GM23248 (cell line): Measurements from ENCODE around the gene LOXL1.

Experiments used
- EZH2 ChIP-seq: fragments of 200-600 bp; sonication (generic); IDR thresholded peaks from 2 replicates; pipeline ENCODE4 v1.6.1; 2018; ENCODE audit warnings: antibody characterized with exemption, mild to moderate bottlenecking; ENCODE audit not compliant: insufficient read depth, poor library complexity, severe bottlenecking
- EZH2phosphoT487 ChIP-seq: fragments of 200-600 bp; sonication (generic); IDR thresholded peaks from 2 replicates; pipeline ENCODE4 v1.6.1; 2018; ENCODE audit warnings: antibody characterized with exemption, moderate library complexity, mild to moderate bottlenecking, low read depth; ENCODE audit not compliant: insufficient read depth

DNA sequence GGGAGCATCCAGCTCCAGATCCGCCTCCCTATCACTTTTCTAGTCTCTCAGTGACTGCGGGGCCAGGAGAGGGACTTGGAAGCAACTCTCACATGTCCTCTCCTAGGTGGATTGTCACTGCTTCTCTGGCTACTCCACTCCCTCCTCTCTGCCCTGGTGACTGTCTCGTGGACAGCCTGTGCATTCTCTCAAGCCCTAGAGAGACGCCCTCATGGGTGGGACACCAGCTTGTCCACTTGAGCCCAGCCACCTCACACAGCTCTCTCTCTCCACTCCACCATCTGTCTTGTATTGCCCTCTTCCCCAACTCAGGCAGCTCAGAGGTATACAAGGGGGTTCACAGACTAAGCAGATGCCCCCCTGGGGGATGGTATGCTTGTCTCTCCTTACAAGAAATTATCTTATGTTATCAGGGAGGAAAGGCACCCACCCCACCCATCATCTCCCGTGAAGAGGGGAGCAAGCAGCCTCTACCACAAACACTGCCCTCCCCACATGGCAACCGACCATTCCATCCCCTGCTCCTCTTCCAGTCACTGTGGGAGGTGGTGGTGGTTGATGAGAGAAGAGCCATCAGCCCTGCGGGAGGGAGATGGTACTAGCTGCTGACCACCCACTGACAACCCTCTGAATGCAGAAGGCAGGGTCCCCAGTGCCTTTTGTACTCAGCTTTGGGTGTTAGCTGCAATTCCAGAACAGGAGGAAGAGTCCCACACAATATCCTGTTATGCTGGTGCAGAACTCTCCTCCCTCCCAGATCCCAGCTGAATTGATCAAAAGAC is 15.5 kb upstream of the LOXL1 start:
- no peak for TF ChIP-seq EZH2phosphoT487
- no peak for TF ChIP-seq EZH2
